ENCODE results near the gene TRDN.
"Not testable (repeated sequence)": the region's sequence is repeated elsewhere in the genome, so short reads cannot be mapped to it uniquely, and the experiment has no call there.

Gene TRDN

DNA sequence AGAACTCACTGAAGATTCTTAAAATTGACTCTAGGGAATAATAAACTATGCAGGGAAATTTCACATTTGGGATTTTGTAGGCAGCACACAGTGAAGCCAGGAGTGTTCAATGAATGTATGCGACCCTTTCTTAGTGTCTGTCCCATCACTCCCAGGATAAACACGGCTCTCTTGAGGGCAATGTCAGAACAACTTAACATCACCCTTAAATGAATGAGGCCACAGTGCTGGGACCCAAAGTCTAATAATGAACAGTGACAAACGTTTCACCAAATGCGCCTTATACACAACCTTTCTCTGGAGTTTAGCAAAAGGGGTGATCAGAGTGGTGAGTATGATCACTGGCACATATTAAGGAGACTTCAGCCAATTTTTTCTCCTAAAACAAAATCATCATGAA is 403.4 kb downstream of the TRDN start:
- no peak for DNase-seq

GRCh38 chr6:123227789-123228188 is 409.0 kb downstream of the TRDN start:
- DNase-seq: not testable (repeated sequence)

DNA sequence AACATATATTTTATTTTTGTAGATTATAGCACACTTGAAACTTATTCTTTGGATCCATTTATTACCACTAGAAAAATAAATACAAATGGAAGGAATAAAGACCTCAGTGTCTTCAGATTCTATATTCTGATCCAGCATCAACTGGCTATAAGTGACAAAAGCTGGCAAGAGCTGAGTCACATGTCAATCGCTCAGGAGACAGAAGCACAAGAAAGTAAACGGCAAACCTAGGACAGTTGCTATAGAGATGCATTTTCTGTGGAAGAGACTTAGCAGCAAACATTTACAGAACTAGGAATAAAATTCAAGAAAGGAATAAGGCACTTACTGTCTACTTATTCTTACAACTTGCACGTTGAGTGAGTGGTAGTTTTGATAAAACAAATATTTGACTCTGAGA is 410.4 kb downstream of the TRDN start:
- DNase-seq: peak in 1 of 2 experiments; percentile 1

- no peak for DNase-seq
Measured at GRCh38 chr6:123224077-123224476, 412.7 kb downstream of the TRDN start.

DNA sequence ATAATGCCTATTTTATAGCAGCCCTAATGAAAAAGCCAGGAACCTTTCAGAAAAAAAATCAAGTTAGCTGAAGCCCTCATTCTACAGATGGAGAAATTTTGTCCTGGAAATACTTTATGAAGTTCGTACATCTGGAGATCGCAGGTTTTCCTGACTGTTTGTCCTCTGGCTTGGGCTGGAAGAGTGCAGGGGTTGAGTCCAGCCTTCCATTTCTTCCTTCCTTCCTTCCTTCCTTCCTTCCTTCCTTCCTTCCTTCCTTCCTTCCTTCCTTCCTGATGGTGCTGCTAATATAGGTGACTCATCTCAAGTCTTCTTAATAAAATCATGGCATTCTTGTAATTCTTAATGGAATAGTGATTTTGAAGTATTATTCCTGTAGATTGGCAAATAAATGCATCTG is 413.3 kb downstream of the TRDN start:
- no peak for DNase-seq

DNA sequence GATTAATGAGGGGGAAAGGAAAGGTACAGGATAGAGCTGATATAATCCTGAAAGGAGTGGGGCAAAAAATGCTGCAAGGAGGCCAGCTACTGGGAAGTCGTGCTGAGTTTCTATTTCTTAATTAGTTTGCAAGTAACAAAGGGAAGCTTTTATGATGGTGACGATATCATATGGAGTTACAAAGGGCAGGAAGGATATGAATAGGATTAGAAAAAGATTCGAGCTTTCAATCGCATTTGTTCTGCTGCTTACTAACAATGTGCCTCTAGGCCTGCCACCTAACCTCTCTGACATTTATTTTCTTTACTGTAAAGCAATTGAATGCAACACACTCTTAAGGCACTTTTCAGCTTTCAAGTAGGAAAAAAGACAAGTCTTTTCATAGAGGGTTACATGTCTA is 421.5 kb downstream of the TRDN start:
- no peak for DNase-seq

- no peak for DNase-seq
Measured at GRCh38 chr6:123214433-123214832, 422.3 kb downstream of the TRDN start.

DNA sequence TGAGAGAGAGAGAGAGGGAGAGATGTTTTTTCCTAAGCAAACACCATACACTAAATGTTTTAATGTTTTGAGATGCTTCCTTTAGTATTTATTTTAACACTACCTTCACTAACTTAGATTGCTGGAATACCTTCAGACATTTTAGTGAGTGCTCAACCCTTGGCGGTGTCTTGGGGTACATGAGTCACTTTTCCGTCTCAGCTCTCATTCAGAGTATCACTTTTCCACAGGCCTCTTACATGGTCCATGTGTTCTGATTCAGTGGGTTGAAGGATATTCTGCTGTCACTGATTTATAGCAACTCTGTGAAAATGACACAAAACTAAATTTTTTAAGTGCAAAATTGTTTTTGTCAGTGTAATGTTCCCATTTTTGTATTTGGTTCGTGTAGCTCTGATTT is 422.8 kb downstream of the TRDN start:
- no peak for DNase-seq

DNA sequence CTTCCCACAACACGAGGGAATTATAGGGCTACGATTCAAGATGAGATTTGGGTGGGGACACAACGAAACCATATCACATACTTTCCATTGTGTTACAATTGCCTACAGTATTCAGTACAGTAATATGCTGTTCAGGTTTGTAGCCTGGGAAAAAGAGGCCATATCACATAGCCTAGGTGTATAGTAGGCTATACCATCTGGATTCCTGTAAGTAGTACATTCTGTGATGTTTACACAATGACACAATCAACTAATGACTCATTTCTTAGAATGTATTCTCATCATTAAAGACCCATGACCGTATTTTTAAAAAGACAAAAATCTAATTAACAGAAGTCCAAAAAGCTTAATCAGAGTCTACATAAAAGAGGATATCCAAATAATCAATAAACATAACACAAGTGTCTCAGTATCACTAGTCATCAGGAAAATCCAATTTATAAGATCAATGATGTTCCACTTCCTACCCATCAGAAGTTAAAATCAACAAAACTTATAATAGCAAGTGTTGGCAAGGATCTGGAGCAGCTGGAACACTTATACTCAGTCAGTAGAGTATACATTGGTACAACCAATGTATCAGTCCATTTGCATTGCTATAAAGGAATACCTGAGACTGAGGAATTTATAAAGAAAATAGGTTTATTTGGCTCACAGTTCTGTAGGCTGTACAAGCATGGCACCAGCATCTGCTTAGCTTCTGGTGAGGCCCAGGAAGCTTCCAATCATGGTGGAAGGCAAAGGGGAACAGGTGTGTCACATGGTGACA is 424.8 kb downstream of the TRDN start:
- DNase-seq: no peak

DNA sequence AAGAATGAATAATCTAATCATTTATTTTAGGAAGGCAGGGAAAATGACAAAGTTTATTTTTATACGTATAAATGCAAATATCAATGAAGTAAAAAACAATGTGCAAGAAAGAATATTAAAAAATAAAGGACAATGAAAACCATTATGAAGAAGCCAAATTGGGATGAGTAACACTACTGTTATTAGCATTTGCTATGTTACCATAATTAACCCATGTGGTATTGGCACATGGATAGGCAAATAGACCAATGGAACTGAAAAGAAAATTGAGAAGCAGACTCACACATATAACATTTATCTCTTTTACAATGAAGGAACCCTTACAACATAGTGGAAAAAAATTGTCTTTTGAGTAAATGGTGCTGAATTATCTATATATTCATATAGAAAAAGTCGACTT is 426.1 kb downstream of the TRDN start:
- no peak for DNase-seq

GRCh38 chr6:123207967-123208510 is 428.7 kb downstream of the TRDN start:
- DNase-seq: no peak

DNA sequence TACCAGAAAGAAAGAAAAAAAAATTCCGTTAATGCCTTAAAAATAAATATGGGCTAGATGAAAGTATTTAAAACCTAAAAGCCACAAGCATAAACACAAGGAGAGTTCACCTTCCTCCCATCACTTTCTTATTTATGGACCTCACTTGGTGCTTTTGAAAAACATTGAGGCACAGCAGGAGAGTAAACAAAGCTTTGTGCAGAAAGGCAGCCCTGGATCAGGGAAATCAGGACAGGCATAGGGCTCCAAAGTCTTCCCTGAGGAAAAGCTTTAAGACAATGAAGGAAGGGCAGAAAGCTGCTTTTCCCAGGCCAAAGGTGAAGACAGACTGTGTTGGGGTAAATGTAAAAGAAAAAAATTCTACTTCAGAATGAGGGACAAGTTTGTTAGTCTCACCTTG is 432.8 kb downstream of the TRDN start:
- DNase-seq: no peak

DNA sequence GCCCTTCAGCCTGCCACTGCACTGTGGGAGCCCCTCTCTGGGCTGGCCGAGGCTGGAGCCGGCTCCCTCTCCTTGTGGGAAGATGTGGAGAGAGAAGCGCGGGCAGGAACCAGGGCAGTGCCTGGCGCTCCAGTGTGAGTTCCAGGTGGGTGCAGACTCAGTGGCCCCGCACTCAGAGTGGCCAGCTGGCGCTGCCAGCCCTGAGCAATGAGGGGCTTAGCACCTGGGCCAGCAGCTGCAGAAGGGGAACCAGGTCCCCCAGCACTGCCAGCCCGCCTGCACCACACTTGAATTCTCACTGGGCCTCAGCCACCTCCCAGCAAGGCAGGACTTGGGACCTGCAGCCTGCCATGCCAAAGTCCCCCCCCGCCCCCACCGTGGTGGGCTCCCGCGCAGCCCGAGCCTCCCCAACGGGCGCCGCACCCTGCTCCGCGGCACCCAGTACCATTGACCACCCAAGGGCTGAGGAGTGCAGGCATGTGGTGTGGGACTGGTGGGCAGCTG is 434.8 kb downstream of the TRDN start:
- DNase-seq: no peak

- no peak for DNase-seq
Measured at GRCh38 chr6:123193298-123193697, 443.5 kb downstream of the TRDN start.

GRCh38 chr6:123189816-123190215 is 446.9 kb downstream of the TRDN start:
- no peak for DNase-seq

GRCh38 chr6:123182998-123183397 is 453.8 kb downstream of the TRDN start:
- DNase-seq: no peak

DNA sequence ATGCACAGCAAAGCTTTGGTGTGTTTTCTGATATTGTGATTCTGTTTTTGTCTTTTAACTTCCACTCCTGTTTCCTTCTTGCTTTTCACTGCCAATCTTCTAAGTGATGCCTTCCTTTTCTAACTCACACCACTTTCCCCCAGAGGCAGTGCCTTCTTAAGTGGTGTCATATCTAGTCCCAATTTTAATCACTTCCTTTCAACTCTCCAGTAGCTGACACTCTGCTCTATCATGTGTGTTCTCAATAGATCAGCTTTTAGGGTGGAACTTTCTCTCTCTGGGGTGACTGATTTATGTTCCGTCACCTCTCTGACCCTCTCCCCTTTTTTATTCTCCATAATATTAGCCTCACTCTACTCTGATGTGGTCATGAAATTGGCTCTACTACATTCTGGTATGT is 460.0 kb downstream of the TRDN start:
- DNase-seq: no peak

DNA sequence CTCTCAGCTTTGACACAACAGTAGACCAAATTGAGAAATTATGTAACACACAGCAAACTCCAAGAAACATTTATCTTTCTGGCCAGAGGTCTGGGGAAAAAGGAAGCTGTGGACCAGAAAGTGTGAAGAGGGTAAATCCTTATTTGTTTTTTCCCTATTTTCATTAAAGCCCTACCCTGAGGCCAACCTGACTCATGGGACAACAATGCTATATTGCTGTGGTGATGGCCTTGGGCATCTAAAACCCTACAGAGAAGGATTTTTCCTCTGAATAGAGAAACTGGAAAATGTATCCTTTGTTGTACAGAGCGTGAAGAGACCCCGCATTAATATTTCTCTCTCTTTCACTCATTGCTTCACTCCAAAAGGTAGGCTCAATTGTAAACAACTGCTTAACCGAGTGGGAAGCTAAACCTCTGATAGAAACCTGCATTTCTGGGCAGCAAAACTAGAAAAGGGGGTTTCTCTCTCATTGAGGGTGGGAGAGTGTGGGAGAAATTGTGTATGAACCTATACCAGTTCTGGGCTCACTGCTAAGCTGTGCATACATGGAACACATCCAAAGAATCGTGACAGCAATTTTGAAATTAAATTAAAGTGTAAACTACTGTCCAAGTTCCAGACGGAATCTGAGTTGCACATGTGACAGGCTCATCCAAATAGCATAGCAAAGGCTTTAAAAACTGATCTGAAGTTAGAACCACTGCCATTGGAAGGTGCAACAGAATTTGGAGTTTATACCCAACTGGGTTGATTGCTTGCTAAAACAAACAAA is 465.2 kb downstream of the TRDN start:
- DNase-seq: no peak

DNA sequence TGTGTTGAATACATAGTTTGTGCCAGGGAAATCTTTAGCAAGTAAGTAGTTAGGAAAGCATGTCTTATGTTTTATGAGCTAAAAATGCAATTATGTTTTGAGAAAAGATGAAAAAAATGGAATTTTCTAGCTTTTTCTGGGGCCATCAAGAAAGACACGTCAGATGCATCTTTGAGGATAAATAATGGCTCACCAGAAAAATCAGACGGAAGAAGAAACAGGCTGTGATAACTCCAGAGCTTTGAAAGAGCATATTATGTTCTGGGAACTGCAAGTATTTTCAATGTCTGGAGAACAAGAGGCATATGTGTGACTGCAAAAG is 467.0 kb downstream of the TRDN start:
- no peak for DNase-seq

GRCh38 chr6:123168892-123169773 is 467.6 kb downstream of the TRDN start:
- no peak for DNase-seq

DNA sequence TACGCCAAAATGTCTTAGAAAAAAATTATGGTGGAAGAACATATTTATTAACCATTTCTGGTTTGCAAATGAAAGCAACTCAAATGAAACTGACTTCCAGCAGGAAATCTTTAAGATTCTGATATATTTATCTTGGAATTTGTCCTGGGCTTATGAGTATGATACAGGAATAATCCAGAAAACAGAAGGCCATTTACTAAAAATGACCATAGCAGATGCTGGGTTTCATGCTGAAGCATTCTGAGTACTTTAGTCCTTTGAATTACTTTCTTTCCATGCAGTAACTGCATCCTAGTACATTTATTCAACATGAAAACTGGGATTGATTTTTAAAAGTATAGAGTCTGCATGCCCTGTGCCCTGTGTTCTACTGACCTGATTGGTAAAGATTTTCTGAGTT is 468.3 kb downstream of the TRDN start:
- DNase-seq: no peak
